ENCODE measurements around the gene PIGN.

Gene PIGN

DNA sequence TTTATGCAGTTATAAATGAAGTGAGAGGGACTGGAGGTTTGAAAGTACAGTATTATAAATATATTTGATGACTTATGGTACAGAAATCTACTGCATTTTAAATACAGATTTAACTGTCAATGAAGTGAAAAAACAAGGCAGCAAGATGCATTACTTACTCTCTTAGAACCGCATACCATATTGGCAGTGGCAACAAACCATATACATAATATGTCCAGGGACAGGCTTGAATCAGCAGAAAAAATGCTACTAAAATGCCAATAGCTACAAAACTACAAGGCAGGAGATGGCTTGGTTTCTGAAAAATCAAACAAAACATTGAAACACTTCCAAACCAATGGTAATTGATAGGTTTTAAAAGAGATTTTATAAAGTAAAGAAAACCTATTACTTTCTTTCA, 77.2 kb downstream of the PIGN start:
- no peak for DNase-seq (ENCODE audit: low spot score)

GRCh38 chr18:62107881-62108280, 79.0 kb downstream of the PIGN start:
- DNase-seq (ENCODE audit: low spot score), result no peak

GRCh38 chr18:62106271-62106670, 80.6 kb downstream of the PIGN start:
- DNase-seq (ENCODE audit: low spot score), result no peak

DNA sequence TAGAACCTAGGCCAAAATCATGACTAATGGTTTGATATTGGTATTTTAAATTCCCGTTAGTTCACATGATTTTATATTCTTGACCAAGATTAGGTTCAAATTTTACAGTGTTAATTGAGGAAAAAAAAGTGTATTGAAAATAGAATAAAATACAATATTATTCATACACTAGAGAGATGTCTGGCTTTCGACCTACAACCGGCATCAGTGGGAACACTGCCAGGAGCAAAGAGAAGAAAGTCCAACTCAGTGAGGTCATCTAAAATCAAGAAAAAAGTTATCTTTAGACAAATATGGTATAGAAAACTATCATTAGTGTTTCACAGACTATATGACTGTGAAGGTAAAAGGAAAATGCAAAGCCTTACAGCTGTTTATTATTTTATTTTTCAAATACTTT, 81.5 kb downstream of the PIGN start:
- no peak for DNase-seq (ENCODE audit: low spot score)

DNA sequence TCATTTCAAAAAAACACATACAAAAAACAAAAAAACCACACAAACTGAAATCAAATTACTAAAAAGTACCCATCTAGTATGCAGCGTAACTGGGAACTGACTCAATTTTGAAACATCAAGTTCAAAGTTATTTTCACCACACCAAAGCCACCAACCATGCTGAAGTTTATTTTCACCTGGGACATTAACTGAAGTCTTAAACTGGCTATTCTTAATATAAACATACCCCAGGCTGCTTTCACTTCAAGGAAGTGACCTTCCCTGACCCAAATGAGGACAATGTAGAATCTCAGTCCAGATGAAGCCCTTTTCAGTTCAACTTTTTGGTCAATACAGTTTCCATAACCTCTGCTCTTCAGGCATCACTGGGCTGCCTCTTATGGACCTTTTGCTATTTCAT, 84.6 kb downstream of the PIGN start:
- DNase-seq (ENCODE audit: low spot score), result no peak

- DNase-seq (ENCODE audit: low spot score), result peak; percentile 8
Observed at GRCh38 chr18:62101321-62101721, 85.5 kb downstream of the PIGN start.

GRCh38 chr18:62098960-62099359, 87.9 kb downstream of the PIGN start:
- no peak for DNase-seq (ENCODE audit: low spot score)

DNA sequence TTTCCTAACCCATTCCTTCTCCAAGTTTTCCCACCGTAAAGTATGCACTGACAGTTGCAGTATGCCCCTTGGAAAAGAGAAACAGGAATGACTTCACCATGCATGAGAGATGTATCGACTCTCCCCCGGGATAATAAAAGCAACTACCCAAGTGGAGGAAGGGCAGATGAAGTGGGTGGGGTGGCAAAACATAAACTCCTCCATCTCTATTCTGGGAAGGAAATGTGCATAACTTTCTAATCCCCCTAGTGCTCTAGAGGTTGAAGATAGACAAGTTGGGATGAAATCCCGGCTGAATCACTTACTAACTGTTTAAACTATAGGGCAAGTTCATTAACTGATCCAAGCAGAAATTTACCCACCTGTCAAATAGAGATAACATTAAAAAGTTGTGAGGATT, 89.2 kb downstream of the PIGN start:
- no peak for DNase-seq (ENCODE audit: low spot score)

DNA sequence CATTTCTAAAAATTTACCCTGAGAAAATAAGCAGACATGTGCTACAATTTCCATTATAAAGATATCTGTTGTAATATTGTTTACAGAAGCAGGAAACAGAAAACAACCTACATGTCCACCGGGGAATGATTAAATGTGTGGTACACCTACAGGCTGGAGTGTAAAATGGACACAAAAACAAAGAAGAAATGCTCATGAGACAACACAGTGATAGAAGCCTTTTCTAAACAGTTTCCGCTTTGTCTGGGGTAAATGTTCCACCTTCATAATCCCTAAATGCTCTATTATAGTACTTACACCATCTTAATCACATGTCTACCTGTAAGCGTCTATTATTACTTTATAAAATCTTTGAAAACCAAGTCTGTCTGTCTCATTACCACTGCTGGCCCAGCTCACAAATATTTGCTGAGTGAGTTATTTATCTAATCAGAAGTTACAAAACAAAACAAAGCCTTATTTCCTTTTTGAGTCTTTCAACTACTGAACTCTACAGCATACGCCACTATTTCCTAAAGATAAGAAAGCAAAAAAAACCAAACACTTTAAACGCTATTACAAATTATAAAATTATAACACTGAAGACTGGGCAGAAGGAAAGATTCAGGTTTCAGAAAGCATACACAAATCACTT, 95.3 kb downstream of the PIGN start:
- DNase-seq (ENCODE audit: low spot score), result no peak

DNA sequence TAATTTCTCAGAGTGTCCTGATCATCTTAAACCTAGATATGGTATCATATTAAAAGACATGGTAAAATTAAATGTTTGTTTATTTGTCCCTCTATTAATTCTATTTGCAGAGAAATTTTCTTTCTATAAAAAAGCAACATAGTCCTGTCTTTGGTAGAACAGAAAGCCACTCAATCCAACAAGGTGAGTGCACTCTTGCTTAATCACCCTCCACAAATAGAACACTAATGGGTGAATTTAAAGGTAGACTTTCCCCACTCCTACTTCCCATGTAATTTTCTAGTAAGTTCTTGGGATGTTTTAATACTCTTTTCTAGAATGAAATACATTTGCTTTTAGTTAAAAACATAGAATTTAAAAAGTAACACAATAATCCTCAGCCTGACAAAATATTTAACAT, 97.7 kb downstream of the PIGN start:
- no peak for DNase-seq (ENCODE audit: low spot score)

- DNase-seq (ENCODE audit: low spot score), result peak; percentile 15
Observed at GRCh38 chr18:62088156-62088555, 98.7 kb downstream of the PIGN start.

DNA sequence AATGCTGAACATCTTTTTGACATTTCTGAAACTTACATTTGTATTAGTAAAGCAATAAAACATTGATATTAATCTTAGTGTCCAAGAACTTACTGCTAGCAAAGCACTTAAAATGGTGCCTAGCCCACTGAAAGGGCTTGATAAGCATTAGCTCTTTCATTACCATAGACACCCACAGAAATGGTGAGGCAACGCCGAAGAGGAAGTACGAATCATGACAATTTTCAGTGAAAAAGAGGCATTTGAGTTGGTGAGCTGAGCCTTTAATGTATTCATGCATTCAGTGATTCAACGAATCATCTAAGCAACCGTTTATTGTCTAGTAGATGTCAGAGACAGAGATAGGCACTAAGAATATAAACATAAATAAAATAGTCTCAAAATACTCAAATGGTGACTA, 101.1 kb downstream of the PIGN start:
- DNase-seq (ENCODE audit: low spot score), result no peak

DNA sequence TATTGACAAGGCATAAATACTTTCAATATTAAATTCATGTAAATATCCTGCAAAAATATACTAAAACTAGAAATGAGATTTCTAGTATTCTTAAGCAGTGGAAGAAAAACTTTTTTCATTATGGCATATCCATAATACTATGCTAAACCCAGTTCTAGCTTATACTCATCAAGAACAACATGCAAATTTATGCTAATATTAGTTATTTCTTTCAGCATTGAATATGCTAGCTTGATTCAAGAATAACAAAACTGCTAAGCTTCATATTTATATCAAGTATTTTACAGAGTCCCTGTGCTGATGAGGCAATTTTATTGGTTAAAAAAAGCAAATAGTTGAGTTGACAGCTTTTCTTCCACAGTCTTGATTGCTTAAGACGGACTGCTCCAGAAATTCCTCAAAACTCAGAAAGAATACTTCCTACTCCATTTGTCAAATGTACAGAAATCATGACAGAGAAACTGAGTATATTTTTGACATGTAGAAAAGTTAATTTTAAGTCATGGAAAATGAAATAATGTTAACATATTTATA, 105.0 kb downstream of the PIGN start:
- DNase-seq (ENCODE audit: low spot score), result no peak

GRCh38 chr18:62081248-62081647, 105.6 kb downstream of the PIGN start:
- no peak for DNase-seq (ENCODE audit: low spot score)

DNA sequence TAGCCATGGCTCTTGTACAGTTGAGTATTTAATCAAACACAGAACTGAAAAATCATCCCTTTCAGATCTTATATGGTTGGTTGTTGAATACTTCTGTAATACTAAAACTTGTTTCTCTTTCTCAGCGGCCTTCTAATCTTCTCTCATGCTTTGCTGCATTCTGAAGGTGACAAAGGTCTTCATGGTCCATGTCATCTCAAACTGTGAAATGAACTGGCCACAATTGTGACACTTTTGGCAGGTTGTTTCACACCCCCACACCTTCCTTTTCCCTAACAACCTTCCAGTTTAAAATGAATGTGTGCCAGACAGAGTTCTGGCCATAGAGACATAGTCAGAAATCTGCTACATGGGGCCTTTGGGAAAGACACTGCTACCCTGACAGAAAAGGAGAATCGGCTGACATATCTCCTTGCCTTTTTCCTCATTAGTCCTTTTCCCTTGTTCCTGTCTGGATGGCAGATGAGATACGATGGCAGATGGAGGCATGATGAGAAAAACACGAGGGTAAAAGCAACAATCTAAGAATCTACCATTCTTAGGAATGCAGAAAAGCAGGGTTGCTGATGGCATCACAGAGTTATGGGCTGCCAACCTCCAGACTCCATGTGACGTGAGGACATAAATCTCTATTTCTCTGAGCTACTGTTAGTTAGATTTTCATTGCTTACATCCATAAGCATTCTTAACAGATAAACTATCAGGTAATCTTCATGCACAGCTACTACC, 106.5 kb downstream of the PIGN start:
- no peak for DNase-seq (ENCODE audit: low spot score)

DNA sequence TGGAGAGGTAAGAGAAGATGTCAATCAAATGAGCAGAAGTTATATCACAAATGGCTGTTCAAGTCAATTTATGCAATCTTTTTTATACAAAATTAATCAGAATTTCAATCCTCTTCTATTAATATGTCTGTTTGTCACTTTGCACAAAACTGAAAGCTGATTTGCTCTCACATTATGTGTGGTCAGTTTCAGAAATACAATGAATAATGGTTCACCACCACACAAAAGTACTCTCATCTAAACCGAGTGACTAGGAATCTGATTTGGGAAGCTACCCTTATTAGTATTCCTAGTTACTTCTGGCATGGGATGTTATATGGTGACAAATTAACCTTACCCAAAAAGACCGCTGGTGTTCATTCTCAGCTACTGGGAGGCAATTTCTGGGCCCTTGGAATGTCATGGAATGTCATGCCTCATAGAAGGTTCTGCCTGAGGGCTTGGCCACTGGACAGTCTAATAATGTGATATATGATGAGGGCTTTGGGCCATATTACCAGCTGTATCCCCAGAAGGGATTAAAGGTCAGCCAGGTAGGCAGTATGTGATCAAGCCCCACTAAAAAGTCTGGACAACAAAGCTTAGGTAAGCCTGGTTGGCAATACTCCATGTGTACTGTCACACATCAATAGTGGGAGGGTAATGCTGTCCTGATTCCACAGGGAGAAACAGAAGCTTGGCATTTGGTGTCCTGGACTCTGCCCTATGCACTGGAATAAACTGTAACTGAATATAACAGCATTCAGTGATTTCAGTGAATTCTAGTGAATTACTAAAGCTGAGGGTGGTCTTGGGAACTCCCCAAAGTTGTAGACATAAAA, 113.2 kb downstream of the PIGN start:
- no peak for DNase-seq (ENCODE audit: low spot score)

DNA sequence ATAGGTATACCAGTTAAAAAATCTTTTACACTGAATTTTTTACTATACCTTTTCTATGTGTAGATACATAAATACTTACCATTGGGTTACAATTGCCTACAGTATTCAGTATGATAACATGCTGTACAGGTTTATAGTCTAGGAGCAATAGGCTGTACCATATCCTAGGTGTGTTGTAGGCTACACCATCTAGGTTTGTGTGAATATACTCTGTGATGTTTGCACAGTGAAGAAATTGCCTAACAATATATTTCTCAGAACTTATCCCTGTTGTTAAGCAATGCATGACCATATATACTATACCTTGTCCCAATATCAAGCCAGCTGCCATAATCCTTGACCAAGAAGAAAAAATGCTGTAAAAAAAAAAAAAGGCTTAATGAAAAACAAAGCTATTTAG, 114.5 kb downstream of the PIGN start:
- no peak for DNase-seq (ENCODE audit: low spot score)

GRCh38 chr18:62071071-62071470, 115.8 kb downstream of the PIGN start:
- no peak for DNase-seq (ENCODE audit: low spot score)

DNA sequence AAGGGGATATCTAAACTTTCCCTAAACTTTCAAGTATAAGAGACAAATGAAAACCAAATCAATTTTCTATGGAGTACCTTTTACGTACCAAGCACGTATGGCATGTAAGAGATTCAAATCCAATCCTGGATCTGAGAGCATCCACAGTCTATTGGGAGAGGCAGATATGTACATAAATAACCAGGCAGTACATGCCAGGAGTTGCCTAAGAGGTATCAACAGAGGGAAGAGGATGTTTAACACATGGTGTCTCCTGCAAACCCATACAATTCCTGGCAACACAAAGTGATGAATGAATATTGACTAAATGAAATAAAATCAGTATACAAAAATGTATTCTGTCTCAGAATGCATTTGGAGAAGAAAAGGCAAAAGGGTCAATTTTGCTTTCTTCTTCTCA, 116.6 kb downstream of the PIGN start:
- DNase-seq (ENCODE audit: low spot score), result no peak

- DNase-seq (ENCODE audit: low spot score), result no peak
Observed at GRCh38 chr18:62069556-62069955, 117.3 kb downstream of the PIGN start.

- no peak for DNase-seq (ENCODE audit: low spot score)
Observed at GRCh38 chr18:62066102-62066818, 120.6 kb downstream of the PIGN start.

DNA sequence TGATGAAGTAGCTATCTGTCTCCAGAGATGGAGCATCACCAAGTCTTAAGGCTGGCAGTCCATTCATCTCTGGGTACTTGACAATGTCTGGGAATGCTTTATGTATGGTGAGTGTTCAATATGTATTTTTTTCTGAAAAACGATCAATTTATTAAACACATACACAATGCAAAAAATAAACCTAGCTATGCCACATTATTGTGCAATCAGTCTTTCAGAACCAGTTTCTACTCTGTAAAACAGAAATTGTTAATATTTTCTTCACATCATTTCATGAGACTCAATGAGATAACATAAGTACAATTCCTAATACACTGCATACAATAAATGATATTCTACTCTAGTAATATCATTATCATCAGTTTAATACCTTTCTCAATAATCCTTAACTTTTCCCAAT, 122.5 kb downstream of the PIGN start:
- no peak for DNase-seq (ENCODE audit: low spot score)

Measured in AG20443 (cell line).